Ishikawa (cell line): ENCODE measurements around the gene SSC4D.
"Not testable (repeated sequence)": the region's sequence is repeated elsewhere in the genome, so short reads cannot be mapped to it uniquely, and the experiment has no call there.

Source experiments
- CEBPB ChIP-seq: IDR thresholded peaks from 2 replicates; pipeline ENCODE4 v1.6.1; 2012
- EGR1 ChIP-seq: IDR thresholded peaks from 2 replicates; pipeline ENCODE4 v1.6.1; 2012
- EP300 ChIP-seq: IDR thresholded peaks from 2 replicates; pipeline ENCODE4 v1.6.1; 2012; ENCODE audit warnings: borderline replicate concordance
- RAD21 ChIP-seq: IDR thresholded peaks from 2 replicates; pipeline ENCODE4 v1.6.1; 2012; ENCODE audit warnings: low read depth
- REST ChIP-seq: IDR thresholded peaks from 2 replicates; pipeline ENCODE4 v1.6.1; 2012; ENCODE audit warnings: low read depth, mild to moderate bottlenecking
- TAF1 ChIP-seq: IDR thresholded peaks from 2 replicates; pipeline ENCODE4 v1.6.1; 2012; ENCODE audit warnings: low read depth, mild to moderate bottlenecking
- TCF12 ChIP-seq: IDR thresholded peaks from 2 replicates; pipeline ENCODE4 v1.6.1; 2012; ENCODE audit warnings: low read depth
- TEAD4 ChIP-seq: IDR thresholded peaks from 2 replicates; pipeline ENCODE4 v1.6.1; 2012
- USF1 ChIP-seq: IDR thresholded peaks from 2 replicates; pipeline ENCODE4 v1.6.1; 2012
- YY1 ChIP-seq: IDR thresholded peaks from 2 replicates; pipeline ENCODE4 v1.6.1; 2012; ENCODE audit warnings: low read depth
- ZBTB7A ChIP-seq: IDR thresholded peaks from 2 replicates; pipeline ENCODE4 v1.6.1; 2012; ENCODE audit warnings: low read depth
- TF ChIP-seq, protein P1 (sequence below): IDR thresholded peaks from 2 replicates; pipeline ENCODE4 v1.6.1; 2012

DNA sequence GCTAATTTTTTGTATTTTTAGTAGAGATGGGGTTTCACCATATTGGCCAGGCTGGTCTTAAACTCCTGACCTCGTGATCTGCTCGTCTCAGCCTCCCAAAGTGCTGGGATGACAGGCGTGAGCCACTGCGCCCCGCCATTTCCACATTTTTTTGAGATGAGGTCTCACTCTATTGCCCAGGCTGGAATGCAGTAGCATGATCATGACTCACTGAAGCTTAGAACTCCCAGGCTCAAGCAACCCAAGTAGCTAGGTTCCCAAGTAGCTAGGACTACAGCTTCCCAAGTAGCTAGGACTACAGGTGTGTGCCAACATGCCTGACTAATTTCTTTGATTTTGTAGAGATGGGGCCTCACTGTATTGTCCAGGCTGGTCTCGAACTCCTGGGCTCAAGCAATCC is 11.6 kb upstream of the SSC4D start:
- TF ChIP-seq REST, ZBTB7A, RAD21, TAF1, CEBPB, USF1, EGR1: not testable (repeated sequence)
- peak; percentile 96 for TF ChIP-seq TEAD4
- TF ChIP-seq EP300, result peak; percentile 72; the same call in 1 of the 2 replicates
- peak; percentile 59; the same call in 1 of the 2 replicates for TF ChIP-seq YY1
- TF ChIP-seq, protein P1, sequence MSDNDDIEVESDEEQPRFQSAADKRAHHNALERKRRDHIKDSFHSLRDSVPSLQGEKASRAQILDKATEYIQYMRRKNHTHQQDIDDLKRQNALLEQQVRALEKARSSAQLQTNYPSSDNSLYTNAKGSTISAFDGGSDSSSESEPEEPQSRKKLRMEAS, result peak; percentile 50; the same call in 1 of the 2 replicates
- TF ChIP-seq TCF12, result peak; percentile 83
